Natural killer cell (primary cell): Measurements from ENCODE around the gene TMEM47. TPM values are rescaled to one million over a fixed set of nuclear protein-coding genes. Genes with fewer than 3 reads are reported as not detected.

Source experiments
- ATAC-seq, 3 donors: fragments of 150-1000 bp in 2 of 3; fragments of 200-7000 bp in 1 of 3; cut with Tn5 transposase; 1 replicate in 1 of 3; 2 replicates in 2 of 3; pipeline ENCODE4 v1.10.0; 2021; ENCODE audit warnings: mild to moderate bottlenecking in 2 of 3, moderate library complexity in 2 of 3
- DNase-seq, 2 donors: peaks; one replicate each; pipeline versions ENCODE4 v3.0.0 to v3.0.0-alpha.2; 2013 to 2021; ENCODE audit warnings: mixed read lengths in 1 of 2
- H3K27ac ChIP-seq: one replicate; pipeline ENCODE4 v1.5.1; 2013; ENCODE audit warnings: mild to moderate bottlenecking, low read length
- H3K27me3 ChIP-seq: one replicate; pipeline ENCODE4 v1.6.1; 2013; ENCODE audit warnings: low read length; ENCODE audit not compliant: control insufficient read depth, insufficient read depth
- H3K36me3 ChIP-seq: one replicate; pipeline ENCODE4 v1.6.1; 2013; ENCODE audit warnings: low read length; ENCODE audit not compliant: control insufficient read depth, insufficient read depth
- H3K4me1 ChIP-seq: one replicate; pipeline ENCODE4 v1.6.1; 2013; ENCODE audit warnings: low read length; ENCODE audit not compliant: control insufficient read depth, insufficient read depth
- H3K4me3 ChIP-seq: one replicate; pipeline ENCODE4 v1.5.1; 2013; ENCODE audit warnings: low read length
- H3K9me3 ChIP-seq: one replicate; pipeline ENCODE4 v1.6.1; 2013; ENCODE audit warnings: low read length; ENCODE audit not compliant: control insufficient read depth, insufficient read depth
- H3K27ac Mint-ChIP-seq, 2 donors: one replicate each; pipeline ENCODE4 v1.8.0; 2022; ENCODE audit warnings: mild to moderate bottlenecking in 2 of 2, mixed read lengths in 2 of 2, moderate library complexity in 1 of 2
- H3K27me3 Mint-ChIP-seq, 2 donors: one replicate each; pipeline ENCODE4 v1.8.0; 2022; ENCODE audit warnings: low read depth in 2 of 2, mixed read lengths in 2 of 2
- H3K36me3 Mint-ChIP-seq: one replicate; pipeline ENCODE4 v1.8.0; 2022; ENCODE audit warnings: mixed read lengths
- H3K4me1 Mint-ChIP-seq, 2 donors: one replicate each; pipeline ENCODE4 v1.8.0; 2022; ENCODE audit warnings: mixed read lengths in 2 of 2
- H3K4me3 Mint-ChIP-seq: one replicate; pipeline ENCODE4 v1.8.0; 2022; ENCODE audit warnings: mild to moderate bottlenecking, moderate library complexity, mixed read lengths
- H3K9me3 Mint-ChIP-seq, 2 donors: one replicate each; pipeline ENCODE4 v1.8.0; 2022; ENCODE audit warnings: mixed read lengths in 2 of 2
- CTCF ChIP-seq: fragments of 200-600 bp; IDR thresholded peaks from one replicate; pipeline ENCODE4 v1.8.0; 2022; ENCODE audit warnings: antibody characterized with exemption
- WGBS: methylation state at CpG from one replicate; pipeline ENCODE4 v1.1.7; 2013; ENCODE audit warnings: missing lambda C conversion rate; ENCODE audit not compliant: insufficient coverage; 5-methylcytosine and 5-hydroxymethylcytosine counted together
- intact Hi-C: fragments of 100-400 bp; cut with micrococcal nuclease; formaldehyde crosslinking; loops from one replicate; pipeline ENCODE4 v1.14.2; 2022
- total RNA-seq, 4 donors: library from RNA; stranded (reverse); fragments of 120-200 nt in 1 of 4; gene quantifications; one replicate each; pipeline versions ENCODE4 v1.2.3 to v1.2.4, GENCODE V29; 2013 to 2022

Gene TMEM47
- total RNA-seq, 3 donors from 2014 or later (not counting 1 experiment from before 2014, with no cell fraction given): not detected

DNA sequence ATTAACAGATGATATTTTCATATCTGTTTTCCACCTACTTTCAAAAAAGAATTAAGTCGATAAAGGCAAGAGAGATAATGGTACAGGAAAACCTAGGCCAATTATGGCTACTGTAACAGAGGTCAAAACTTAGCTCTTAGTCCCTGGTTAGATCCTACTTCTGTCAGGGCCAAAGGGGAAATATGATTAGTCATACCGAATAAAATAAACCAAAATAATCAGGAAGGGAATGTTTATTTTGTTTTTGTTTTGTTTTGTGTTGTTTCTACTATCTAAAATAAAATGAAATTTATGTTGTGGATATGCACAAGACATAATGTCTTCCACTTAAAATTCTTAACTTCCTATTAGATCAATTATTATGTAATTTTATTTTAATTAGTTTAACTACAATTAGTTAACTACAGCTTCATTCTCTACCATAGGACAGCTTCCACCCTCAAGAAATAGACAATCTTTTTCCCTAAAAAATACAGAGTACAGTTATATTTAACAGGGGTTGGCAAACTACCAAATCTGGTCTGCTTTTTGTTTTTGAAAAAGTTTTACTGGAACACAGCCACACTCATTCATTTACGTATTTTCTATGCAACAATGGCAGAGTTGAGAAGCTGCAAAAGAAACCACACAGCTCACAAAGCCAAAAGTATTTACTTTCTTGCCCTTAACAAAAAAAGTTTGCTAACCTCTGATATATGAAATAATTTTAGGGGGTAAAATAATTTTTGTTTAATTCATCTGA, 25.4 kb downstream of the TMEM47 start:
- H3K27me3 Mint-ChIP-seq: no peaks in the 10 kb centered on the region
- Histone ChIP-seq H3K4me3 (no peak overlapping the region), H3K27me3 (no peaks in the 10 kb centered on the region), H3K4me1 (no peaks in the 10 kb centered on the region), H3K27ac (no peak overlapping the region), H3K36me3 (no peaks in the 10 kb centered on the region), H3K9me3 (no peaks in the 10 kb centered on the region)
- DNase-seq (no peak), ATAC-seq (no peak)
- peaks cover 2 to 3% of the 10 kb centered on the region in 2 donors for H3K9me3 Mint-ChIP-seq
- no peak overlapping the region for H3K27ac Mint-ChIP-seq
- H3K4me1 Mint-ChIP-seq: no peaks in the 10 kb centered on the region
- H3K36me3 Mint-ChIP-seq: no peaks in the 10 kb centered on the region
- intact Hi-C loops: no loop called here
- TF ChIP-seq CTCF: no peak
- 100% methylated on average over 1 of the region's 3 CpGs for WGBS
- no peak overlapping the region for H3K4me3 Mint-ChIP-seq

DNA sequence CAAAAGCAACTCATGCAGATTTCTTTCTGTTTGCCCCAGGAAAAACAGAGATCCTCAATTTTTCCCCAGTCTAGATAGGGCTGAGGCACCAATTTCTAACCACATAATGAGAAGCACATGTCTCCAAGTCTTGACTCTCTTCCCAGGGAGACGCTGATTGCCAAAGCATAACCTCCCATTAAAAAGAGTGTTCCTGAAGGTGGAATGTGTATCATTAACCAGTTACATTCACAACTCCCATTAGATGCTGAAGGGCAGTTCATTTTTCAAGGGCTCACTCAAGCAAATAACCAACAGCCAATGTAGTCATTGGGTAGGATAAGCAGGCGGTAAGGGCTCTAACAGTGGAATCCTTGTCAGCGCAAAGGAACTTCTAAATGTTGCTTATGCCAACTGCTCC, 27.5 kb downstream of the TMEM47 start:
- no peak for TF ChIP-seq CTCF
- no peak overlapping the region for H3K4me3 ChIP-seq
- H3K27ac Mint-ChIP-seq: no peak overlapping the region
- no peaks in the 10 kb centered on the region for H3K27me3 ChIP-seq
- no peaks in the 10 kb centered on the region for H3K36me3 ChIP-seq
- 100% methylated on average over 2 of the region's 3 CpGs for WGBS
- intact Hi-C loops: no loop called here
- no peaks in the 10 kb centered on the region for H3K4me1 ChIP-seq
- H3K4me3 Mint-ChIP-seq: no peak overlapping the region
- no peaks in the 10 kb centered on the region for H3K36me3 Mint-ChIP-seq
- no peaks in the 10 kb centered on the region for H3K9me3 ChIP-seq
- H3K4me1 Mint-ChIP-seq: no peaks in the 10 kb centered on the region
- no peak for ATAC-seq
- DNase-seq: no peak
- H3K27me3 Mint-ChIP-seq: no peaks in the 10 kb centered on the region
- H3K9me3 Mint-ChIP-seq: peaks cover 2 to 3% of the 10 kb centered on the region in 2 donors
- no peak overlapping the region for H3K27ac ChIP-seq

DNA sequence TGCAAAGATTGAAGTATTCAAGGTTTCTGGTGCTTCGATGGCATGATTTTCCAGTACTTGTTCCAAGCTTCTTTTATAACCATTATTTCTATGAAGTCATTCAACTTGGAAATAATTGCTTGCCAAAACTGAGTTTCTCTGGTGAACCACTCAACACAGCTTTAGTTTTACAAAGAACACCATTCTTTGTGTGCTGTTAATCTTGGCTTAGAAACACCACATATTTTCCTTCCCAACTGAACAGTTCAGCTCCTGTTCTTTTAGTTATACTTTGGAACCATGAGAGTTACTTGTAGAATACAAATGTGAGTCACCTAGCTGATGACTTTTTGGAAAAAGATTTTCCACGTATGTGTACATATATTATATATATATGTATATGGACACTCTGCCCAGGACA, 32.7 kb downstream of the TMEM47 start:
- no peak for DNase-seq
- Mint-ChIP-seq H3K4me1 (no peaks in the 10 kb centered on the region), H3K9me3 (no peaks in the 10 kb centered on the region), H3K27ac (no peak overlapping the region), H3K4me3 (no peak overlapping the region), H3K36me3 (no peaks in the 10 kb centered on the region), H3K27me3 (no peaks in the 10 kb centered on the region)
- ATAC-seq: no peak
- Histone ChIP-seq H3K4me1 (no peaks in the 10 kb centered on the region), H3K36me3 (no peaks in the 10 kb centered on the region), H3K27ac (no peak overlapping the region), H3K27me3 (no peaks in the 10 kb centered on the region), H3K4me3 (no peak overlapping the region), H3K9me3 (no peaks in the 10 kb centered on the region)
- WGBS: no CpG with 5 or more reads among the region's 2 CpGs
- TF ChIP-seq CTCF: no peak
- intact Hi-C loops: no loop called here

DNA sequence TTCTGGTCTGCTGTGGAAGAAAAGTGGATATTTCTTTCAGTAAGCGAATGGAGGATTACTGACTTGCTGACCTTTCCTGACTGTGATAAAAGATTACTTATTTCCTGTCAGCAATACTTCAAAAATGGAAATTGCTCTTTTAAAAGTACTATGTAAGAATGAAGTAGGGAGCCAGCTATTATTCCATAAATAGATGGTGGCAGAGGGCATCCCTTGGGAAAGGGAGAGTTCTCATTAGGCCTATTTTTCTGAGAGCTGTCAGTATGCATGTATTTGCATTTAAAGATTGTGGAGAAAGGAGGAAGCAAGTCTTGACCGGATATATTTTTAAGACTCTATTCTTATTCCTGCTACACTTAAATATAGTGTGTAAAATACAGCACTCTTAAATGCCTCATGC, 37.2 kb downstream of the TMEM47 start:
- H3K4me1 ChIP-seq: no peaks in the 10 kb centered on the region
- no peaks in the 10 kb centered on the region for H3K36me3 ChIP-seq
- WGBS: no CpG with 5 or more reads among the region's 2 CpGs
- no peak overlapping the region for H3K27ac ChIP-seq
- Mint-ChIP-seq H3K9me3 (peaks cover 0 to 3% of the 10 kb centered on the region in 2 donors), H3K27ac (no peak overlapping the region), H3K4me1 (no peaks in the 10 kb centered on the region), H3K36me3 (no peaks in the 10 kb centered on the region), H3K27me3 (no peaks in the 10 kb centered on the region), H3K4me3 (no peak overlapping the region)
- intact Hi-C loops: no loop called here
- H3K27me3 ChIP-seq: no peaks in the 10 kb centered on the region
- no peak overlapping the region for H3K4me3 ChIP-seq
- DNase-seq: no peak
- no peak for ATAC-seq
- H3K9me3 ChIP-seq: no peaks in the 10 kb centered on the region
- no peak for TF ChIP-seq CTCF
